Measurements from ENCODE around the gene BOLA2B. TPM values are rescaled to one million over a fixed set of nuclear protein-coding genes. Genes with fewer than 3 reads are reported as not detected.

Gene BOLA2B
- total RNA-seq, 1 donor from 2014 or later: 49.5 TPM

DNA sequence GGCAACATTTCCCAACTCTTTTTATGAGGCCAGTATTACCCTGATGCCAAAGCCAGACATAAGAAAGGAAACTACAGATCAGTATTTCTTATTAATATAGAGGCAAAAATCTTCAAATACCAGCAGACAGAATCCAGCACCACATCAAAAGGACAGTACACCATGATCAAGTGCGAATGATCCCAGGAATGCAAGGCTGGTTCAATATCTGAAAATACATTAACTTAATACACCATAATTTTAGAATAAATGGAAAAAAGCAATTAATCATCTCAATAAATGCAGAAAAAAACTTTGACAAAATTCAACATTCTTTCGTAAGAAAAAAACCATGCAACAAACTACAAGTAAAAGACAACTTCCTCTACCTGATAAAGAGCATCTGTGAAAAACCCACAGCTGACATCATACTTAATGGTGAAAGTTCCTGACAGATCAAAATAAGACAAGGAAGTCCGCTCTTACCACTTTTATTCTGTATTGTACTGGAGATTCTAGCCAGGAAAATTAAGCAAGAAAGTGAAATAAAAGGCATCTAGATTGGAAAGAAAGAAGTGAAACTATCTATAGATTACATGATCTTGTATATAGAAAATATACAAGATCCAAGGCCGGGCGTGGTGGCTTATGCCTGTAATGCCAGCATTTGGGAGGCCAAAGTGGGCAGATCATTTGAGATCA is 44.1 kb downstream of the BOLA2B start:
- intact Hi-C loops (cut with micrococcal nuclease): no loop called here
- no peak for DNase-seq
- ATAC-seq: no peak

DNA sequence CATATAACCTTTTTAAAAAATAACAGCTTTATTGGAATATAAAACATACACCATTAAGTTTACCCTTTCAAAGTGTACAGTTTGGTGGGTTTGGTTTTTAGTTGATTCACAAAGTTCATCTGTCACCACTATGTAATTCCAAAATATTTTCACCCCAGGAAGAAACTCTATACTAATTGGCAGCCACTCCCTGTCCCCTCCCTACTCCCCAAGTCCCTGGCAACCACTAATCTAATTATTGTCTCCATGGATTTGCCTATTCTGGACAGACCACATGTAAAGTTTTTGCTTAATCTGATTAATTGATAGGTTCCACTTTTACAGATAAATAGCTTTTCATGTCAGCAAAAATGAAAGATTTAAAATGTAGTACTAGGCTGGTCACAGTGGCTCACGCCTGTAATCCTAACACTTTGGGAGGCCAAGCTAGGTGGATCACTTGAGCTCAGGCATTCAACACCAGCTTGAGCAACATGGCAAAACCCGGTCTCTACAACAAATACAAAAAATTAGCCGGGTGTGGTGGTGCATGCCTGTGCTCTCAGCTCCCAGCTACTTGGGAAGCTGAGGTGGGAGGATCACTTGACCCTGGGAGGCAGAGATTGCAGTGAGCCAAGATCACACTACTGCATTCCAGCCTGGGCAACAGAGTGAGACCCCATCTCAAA is 45.5 kb downstream of the BOLA2B start:
- intact Hi-C loops (cut with micrococcal nuclease): no loop called here
- ATAC-seq: no peak
- DNase-seq: no peak

- ATAC-seq (no peak), DNase-seq (no peak)
- intact Hi-C loops (cut with micrococcal nuclease): no loop called here
These were observed 47.8 kb downstream of the BOLA2B start for GRCh38 chr16:30145657-30146056.

DNA sequence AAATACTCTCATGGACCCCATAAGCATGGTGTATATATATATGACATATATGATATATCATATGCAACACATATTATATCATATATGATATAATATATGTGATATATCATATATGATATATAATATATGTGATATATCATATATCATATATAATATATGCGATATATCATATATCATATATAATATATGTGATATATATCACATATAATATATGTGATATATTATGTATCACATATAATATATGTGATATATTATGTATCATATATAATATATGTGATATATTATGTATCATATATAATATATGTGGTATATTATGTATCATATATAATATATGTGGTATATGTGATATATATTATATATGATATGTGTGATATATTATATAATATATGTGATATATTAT is 48.5 kb downstream of the BOLA2B start:
- intact Hi-C loops (cut with micrococcal nuclease): no loop called here
- ATAC-seq: no peak
- DNase-seq: no peak

GRCh38 chr16:30144017-30144416 is 49.4 kb downstream of the BOLA2B start:
- no peak for DNase-seq
- intact Hi-C loops (cut with micrococcal nuclease): no loop called here
- ATAC-seq: no peak

DNA sequence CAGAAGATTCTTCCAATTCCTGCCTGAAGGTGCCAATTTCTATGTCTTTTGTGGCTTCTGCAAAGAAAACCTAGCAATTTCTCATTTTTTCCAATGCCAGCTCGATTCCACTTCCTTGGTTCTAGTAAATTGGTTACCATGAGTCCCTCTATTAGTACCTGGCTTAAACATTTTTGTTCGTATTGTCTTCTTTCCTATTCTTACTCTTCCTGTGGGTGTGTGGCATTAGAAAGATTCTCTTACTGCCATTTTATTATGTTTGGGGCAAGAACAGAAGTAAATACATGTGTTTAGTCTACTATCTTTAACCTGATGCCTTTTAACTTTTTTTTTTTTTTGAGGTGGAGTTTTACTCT is 50.1 kb downstream of the BOLA2B start:
- ATAC-seq: no peak
- intact Hi-C loops (cut with micrococcal nuclease): no loop called here
- no peak for DNase-seq

Other genes starting within 250 kb of the BOLA2B start
- 66.2 TPM for gene TMEM219, start 231.6 kb downstream of the BOLA2B start, total RNA-seq
- 34.9 TPM for gene TAOK2, start 219.8 kb downstream of the BOLA2B start, total RNA-seq
- 19.4 TPM for gene HIRIP3, start 198.0 kb downstream of the BOLA2B start, total RNA-seq
- 31.3 TPM for gene INO80E, start 197.4 kb downstream of the BOLA2B start, total RNA-seq
- gene DOC2A, start 182.6 kb downstream of the BOLA2B start, total RNA-seq: 0.82 TPM
- not detected for gene C16orf92, start 170.5 kb downstream of the BOLA2B start, total RNA-seq
- not detected for gene TLCD3B, start 162.4 kb downstream of the BOLA2B start, total RNA-seq
- 4,258 TPM for gene ALDOA, start 127.9 kb downstream of the BOLA2B start, total RNA-seq
- 33.1 TPM for gene PPP4C, start 117.7 kb downstream of the BOLA2B start, total RNA-seq
- 0.79 TPM for gene TBX6, start 101.7 kb downstream of the BOLA2B start, total RNA-seq
- gene YPEL3, start 97.5 kb downstream of the BOLA2B start, total RNA-seq: 66.0 TPM
- gene GDPD3, start 80.1 kb downstream of the BOLA2B start, total RNA-seq: 2.0 TPM
- 44.7 TPM for gene MAPK3, start 70.4 kb downstream of the BOLA2B start, total RNA-seq
- 10.3 TPM for gene CORO1A, start 10.1 kb downstream of the BOLA2B start, total RNA-seq
- gene SLX1A, start 209 bp upstream of the BOLA2B start, total RNA-seq: 16.5 TPM
- 12.5 TPM for gene SULT1A3, start 5.6 kb upstream of the BOLA2B start, total RNA-seq
- gene NPIPB13, start 54.8 kb upstream of the BOLA2B start, total RNA-seq: 3.5 TPM
- gene CD2BP2, start 161.6 kb upstream of the BOLA2B start, total RNA-seq: 29.3 TPM
- 26.4 TPM for gene TBC1D10B, start 176.8 kb upstream of the BOLA2B start, total RNA-seq
- not detected for gene MYL11, start 181.1 kb upstream of the BOLA2B start, total RNA-seq
- gene SEPTIN1, start 188.9 kb upstream of the BOLA2B start, total RNA-seq: 2.5 TPM
- gene ZNF48, start 201.8 kb upstream of the BOLA2B start, total RNA-seq: 5.2 TPM
- gene ZNF771, start 213.9 kb upstream of the BOLA2B start, total RNA-seq: 6.1 TPM
- 37.5 TPM for gene DCTPP1, start 236.4 kb upstream of the BOLA2B start, total RNA-seq

All from left ventricle myocardium superior (tissue), 1 donor.